HG02763 (cell line): ENCODE data around the gene PET100.
"Not testable (repeated sequence)": the region's sequence is repeated elsewhere in the genome, so short reads cannot be mapped to it uniquely, and the experiment has no call there.

ENCODE experiments used
- ATAC-seq: cut with Tn5 transposase; IDR thresholded peaks from one replicate; pipeline ENCODE4 v1.9.1; 2021; ENCODE audit warnings: mild to moderate bottlenecking, moderate library complexity; ENCODE audit not compliant: unreplicated experiment

The PET100 gene

GRCh38 chr19:7632340-7633203, 3.0 kb downstream of the PET100 start:
- ATAC-seq = no peak

- ATAC-seq = no peak
Observed at GRCh38 chr19:7633698-7634097, 4.1 kb downstream of the PET100 start, which contains the start of gene PCP2. Gene PCP2, minus strand, starts transcription at chr19:7633719. Its CDS starts 262 bp downstream, at chr19:7633457.

- no peak for ATAC-seq
Observed at GRCh38 chr19:7635670-7636069, 6.1 kb downstream of the PET100 start.

GRCh38 chr19:7636317-7636690, 6.7 kb downstream of the PET100 start:
- no peak for ATAC-seq

- peak; percentile 71 for ATAC-seq
Observed at GRCh38 chr19:7636691-7637373, 7.2 kb downstream of the PET100 start, which contains the start of gene STXBP2. Gene STXBP2, plus strand, starts transcription at chr19:7637110. Its CDS starts 40 bp downstream, at chr19:7637150.

- ATAC-seq = peak; percentile 12
Observed at GRCh38 chr19:7637374-7638256, 8.0 kb downstream of the PET100 start.

- ATAC-seq = no peak
Observed at GRCh38 chr19:7638802-7639465, 9.3 kb downstream of the PET100 start.

- no peak for ATAC-seq
Observed at GRCh38 chr19:7639863-7640348, 10.3 kb downstream of the PET100 start.

- no peak for ATAC-seq
Observed at GRCh38 chr19:7640803-7641202, 11.2 kb downstream of the PET100 start.

- ATAC-seq = no peak
Observed at GRCh38 chr19:7641290-7642276, 12.0 kb downstream of the PET100 start.

GRCh38 chr19:7642295-7643030, 12.9 kb downstream of the PET100 start:
- no peak for ATAC-seq

GRCh38 chr19:7643031-7643415, 13.4 kb downstream of the PET100 start:
- ATAC-seq = no peak

- ATAC-seq = not testable (repeated sequence)
Observed at GRCh38 chr19:7643629-7644549, 14.3 kb downstream of the PET100 start.

GRCh38 chr19:7644550-7644877, 14.9 kb downstream of the PET100 start:
- ATAC-seq = no peak

GRCh38 chr19:7645163-7645562, 15.6 kb downstream of the PET100 start:
- no peak for ATAC-seq

GRCh38 chr19:7645656-7646425, 16.2 kb downstream of the PET100 start:
- ATAC-seq = no peak

GRCh38 chr19:7646426-7646700, 16.8 kb downstream of the PET100 start:
- ATAC-seq = no peak
